HG03196 (cell line): ENCODE results near the gene IFRD2.

Experiments
- ATAC-seq: cut with Tn5 transposase; IDR thresholded peaks from one replicate; pipeline ENCODE4 v1.9.1; 2021; ENCODE audit not compliant: unreplicated experiment

Gene IFRD2

DNA sequence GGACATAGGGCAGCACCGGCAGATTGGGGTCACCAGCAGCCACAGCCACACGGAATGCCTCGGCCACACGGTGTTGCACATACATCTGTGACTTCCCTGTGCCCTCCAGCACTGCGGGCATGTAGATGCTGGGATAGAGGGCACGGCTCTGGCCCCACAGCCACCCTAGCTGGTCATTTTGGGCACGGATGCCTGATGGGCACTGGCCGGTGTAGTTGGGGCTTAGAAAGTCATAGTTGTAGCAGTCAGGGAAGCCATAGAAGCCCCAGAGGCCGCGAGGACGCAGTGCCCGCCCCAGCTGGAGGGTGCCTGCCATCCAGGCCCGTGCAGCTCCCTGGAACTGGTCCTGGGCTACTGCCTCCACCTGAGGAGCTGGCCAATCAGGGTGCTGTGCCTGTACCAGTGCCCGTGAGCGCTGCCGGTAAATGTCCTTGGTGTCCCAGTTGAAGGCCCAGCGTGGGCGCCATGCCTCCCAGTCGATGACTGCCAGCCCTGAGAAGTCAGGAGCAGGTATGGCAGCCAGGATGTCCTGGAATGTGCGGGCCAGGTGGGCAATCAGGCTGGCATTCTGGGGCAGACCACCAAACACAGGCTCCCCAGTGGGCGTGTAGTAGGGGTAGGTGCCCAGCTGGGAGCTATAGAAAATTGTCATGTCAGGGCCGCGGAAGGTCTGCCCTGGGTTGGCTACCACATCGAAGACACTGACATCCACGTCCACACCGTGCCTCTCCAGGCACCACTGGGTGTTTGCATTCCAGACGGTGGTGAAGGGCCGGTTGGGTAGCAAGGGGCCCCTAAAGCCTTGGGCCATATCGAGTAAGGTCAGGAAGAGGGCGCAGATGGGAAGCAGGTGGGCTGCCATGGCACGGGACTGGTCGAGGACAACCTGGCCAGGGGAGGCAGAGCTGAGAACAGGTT, 10.1 kb upstream of the IFRD2 start:
- no peak for ATAC-seq

DNA sequence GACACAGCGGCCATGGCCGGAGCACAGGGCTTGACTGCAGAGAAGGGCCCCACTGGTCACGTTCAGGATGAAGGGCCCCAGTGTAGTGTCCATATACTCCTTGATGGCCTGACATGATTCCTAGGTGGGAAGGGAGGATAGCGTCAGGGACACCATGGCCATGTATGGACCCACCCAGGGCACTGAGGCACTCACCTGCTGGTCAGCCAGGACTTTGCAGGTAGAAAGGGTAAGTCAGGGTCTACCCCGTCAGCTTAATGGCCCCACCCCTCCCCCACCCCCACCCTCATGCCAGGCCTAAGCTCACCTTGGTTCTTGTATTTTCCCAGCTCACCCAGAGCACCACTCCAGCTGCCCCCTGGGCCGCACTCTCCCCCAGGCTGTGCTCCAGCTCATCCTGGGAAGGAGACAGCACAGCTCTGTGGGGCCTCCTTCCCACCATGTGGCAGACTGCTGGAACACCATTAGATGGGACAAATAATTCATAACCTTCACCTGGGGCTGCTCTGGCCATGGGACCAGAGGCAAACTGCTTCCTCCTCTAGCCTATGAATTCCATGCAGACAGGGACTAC, 8.5 kb upstream of the IFRD2 start:
- no peak for ATAC-seq

DNA sequence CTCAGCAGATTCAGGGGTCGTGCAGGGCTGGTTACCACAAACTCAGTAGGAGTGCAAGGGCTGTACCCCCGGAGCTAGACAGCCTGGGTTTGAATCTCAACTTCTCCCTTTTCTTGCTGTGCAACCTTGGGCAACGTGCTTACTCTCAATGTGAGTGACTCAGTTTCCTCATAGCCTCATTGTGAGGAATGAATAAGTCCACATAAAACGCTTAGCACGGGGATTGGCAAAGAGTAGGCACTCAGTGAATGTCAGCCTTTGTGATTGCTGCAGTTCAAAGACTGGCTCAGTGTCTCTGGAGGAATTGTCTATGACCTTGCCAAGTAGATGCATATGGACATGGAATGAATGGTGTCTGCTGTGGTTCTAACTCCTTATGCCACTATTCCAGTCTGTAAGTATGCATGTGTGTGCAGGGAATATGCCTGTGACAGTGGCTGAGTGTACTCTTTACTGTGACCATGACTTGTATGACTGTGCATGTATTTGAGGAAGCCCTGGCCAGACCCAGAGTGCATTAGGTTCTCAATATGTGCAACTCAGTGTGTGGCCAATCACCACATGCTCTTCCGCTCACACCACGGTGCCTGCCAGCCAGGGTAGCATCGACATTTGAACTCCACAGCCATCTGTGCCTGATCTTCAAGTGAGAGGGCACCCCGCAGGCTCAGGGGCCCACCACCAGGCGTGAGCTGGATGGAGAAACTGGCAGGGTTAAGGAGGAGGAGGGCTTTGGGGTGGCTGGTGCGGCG, 7.9 kb upstream of the IFRD2 start:
- ATAC-seq = no peak

DNA sequence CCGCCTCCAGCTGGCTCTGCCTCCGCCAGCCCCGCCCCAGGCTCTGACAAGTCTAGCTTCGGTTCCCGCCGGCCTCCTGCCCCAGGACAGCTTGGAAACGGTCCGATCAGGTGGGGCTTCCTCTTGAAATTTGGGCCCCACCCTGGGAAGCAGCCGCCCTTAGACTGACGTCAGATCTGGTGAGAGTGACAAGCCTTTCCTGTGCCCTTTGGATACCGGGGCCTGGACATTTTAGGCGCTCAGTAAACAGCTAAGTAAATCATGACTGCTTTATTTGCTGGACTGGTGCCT, 7.4 kb upstream of the IFRD2 start:
- no peak for ATAC-seq

DNA sequence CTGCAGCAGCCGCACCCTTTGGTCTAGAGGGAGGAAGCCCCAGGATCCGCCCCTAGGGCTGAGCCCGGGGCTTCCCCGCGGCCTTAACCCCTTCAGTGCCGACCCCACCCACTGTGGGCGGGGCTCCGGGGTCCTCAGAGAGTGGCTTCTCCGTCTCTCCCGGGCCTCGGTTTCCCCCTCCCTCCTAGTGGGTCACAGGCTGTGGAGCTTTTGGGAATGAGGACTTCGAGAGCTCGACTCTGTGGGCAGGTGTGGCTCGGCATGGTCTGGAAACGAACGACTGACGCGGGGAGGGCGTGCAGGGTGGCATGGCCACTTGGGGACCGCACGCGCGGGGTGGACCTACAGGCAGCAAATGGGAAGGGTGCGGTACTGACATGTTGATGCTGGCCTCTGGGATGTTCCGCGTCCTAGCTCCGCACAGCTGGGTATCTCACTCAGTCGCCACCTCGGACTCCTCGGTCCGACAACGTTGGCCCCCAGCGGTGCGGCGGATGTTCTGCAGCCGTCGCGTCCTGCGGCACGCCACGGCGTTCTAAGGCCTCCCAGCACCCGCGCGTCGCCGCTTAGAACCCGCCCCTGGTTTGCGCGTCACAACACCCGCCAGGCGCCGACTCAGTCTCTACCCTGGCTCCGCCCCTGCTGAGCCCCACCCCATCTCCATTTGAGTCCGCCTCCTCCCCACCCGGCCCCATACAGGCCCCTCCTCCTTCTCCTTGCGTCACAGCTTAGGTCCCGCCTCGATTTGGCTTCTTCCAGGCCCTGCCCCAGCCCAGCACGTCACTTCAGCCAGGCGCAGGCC, 6.8 kb upstream of the IFRD2 start, which contains the start of the genes HYAL3 and NAA80:
Gene HYAL3 (minus strand): TSS at position 570 of the 802 bp plus-strand sequence. CDS start 3,803 bp downstream, outside the sequence.
Gene NAA80 (minus strand): TSS at position 570 of the 802 bp plus-strand sequence. CDS start 1,942 bp downstream, outside the sequence.
- ATAC-seq = peak; percentile 76

DNA sequence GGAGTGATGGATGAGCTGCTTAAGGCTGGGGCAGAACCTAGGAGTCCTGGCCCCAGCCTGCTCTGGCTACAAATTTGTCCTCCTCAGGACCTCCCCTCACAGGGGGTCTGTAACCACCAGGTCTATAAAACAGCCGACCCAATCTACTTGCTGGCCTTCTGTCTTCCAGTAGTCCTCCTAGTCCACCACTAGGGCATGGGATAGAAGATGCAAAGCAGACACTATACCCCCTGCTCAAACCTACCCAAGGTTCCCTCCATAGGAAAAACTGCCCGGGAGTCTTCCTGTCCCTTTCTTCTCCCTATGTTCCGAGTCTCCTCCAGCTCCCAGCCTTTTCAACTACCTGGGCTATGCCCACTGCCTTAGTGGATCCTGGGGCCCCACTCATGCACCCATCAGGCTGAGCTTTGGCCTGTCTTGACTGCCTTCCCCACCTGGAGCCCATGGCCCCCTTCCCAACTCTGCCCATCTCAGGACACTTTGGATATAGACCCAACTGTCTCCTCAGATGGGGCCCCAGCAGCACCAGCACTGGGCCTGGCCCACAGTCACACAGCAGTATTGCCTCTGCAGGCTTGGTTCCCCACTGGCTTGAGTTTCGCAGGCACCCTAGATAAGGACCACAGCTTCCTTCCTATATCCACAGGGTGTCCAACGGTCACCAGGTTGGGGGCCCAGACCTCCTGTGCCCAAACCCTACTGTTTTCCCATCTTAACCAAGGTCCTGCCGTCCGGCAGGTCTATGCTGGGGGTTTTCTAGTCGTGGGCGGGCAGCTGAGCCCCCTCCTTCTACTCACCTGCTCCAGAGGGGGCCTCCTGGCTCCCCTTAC, 5.9 kb upstream of the IFRD2 start:
- ATAC-seq = no peak

DNA sequence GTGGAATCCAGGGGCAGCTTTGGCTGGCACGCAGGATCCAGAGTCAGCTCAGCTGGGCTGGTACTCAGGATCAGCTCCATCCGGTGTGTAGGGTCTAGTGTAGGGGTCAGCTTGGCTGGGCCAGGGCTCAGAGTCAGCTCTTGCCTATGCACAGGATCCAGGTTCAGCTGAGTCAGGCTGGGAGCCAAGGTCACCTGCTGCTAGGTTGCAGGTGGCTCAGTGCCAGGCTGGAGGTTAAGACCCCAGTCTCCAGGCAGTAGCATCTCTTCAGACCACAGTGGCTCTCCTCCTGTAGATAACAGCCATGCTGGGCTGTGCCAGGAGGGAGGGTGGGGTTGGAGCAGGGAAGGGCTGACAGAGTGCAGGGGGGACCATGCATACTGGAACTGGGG, 5.2 kb upstream of the IFRD2 start:
- ATAC-seq = no peak

DNA sequence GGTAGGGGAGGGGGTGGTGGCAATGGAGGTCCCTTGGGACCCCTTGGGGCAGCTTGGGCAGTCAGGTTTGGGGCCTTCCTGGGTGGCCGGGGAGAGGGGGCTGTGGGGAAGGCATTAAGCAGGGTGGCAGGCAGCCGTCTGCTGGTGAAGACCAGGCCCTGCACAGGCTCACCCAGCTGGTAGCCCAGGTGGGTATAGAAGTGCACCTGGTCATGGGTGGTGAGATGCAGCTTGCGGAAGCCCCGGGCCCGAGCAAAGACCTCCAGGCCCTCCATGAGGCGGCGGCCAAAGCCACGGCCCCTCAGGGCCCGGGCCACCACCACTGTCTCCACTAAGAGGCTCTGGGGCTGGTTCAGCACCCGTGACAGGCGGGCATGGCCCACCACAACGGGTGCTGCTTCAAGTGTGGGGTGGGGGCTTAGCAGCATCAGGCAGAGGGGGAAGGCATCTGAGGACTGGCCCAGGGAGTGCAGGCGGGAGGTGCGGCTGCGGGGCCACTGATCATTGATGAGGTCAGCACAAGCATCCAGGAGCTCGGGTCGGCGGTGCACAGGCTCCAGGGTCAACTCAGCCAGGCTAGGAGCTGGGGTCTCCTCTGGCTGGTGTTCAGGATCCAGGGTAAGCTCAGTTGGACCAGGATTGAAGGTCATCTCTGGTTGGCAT, 4.6 kb upstream of the IFRD2 start:
- ATAC-seq = no peak

DNA sequence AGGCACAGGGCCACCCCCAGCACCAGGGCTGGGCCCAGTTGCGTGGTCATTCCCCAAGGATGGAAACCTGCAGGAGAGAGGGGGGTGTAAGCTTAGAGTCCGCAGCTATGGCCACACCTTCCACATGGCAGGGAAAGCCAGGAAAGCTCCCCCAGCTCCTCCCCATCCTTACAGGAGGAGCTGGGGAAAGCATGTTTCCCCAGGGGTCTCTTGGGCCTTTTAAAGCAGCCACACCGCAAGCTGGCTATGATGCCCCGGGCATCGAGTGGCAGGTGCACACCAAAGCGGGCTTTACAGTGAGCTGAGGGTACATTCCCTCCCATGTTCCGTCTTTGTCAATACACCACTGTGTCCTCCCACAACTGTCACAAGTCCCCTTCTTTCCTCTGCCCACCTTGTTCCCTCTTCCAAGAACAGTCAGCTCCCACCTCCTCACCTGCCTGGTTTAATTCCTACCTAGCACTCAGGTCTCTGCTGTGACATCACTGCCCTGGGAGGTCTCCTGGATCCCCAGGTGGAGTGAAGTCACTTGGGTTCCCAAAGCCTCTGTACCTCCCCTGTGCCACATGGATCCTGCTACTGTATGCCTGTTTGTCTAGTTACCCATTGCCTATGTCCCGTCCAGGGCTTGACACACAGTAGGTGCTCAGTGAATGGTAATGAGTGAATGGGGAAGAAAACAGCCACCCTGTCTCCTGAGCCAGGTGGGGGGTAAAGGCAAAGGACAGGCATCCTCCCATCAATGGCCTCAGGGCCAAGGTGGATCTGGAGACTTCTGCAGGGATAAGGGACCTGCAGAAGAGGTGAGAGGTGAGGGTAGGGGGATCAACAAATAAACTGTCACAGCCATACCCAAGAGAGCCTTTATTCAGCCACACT, 3.6 kb upstream of the IFRD2 start:
- no peak for ATAC-seq

DNA sequence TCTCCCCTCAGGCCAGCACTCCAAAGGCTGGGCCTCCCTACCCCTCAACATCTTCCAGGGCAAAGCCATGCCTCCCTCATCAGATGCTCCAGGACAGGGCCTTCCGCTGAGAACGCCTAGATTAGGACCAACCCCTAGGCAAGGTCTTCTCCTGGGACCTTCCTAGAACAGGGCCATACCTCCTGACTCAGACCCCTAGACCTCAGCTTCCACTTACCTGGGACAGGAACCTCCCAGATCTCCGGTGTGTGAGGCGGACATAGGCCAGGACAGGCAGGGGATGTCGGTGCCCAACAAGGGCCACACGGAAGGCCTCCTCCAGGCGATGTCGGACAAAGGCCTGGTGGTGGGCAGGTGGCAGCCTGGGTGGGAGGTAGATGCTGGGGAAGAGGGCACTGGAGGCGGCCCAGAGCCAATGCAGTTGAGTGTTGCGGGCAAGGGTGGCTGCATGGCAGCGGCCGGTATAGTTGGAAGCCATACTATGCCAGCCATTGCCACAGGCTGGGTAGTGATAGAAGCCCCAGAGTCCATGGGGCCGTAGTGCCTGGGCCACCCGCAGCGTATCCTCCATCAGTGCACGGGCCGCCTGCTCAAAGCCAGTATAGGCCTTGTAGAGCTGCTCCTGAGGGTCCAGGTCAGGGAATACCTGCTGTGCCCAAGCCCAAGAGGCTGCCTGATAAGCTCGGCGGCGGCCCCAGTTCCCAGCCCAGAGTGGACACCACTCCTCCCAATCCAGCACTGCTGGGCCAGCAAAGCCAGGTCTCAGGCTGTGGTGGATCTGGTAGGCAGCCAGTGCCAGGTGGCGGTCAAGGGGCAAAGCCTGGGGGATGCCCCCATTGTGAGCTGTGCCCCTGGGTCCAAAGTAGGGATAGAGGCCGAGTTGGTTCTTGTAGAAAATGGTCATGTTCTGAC, 2.5 kb upstream of the IFRD2 start:
- ATAC-seq = no peak

DNA sequence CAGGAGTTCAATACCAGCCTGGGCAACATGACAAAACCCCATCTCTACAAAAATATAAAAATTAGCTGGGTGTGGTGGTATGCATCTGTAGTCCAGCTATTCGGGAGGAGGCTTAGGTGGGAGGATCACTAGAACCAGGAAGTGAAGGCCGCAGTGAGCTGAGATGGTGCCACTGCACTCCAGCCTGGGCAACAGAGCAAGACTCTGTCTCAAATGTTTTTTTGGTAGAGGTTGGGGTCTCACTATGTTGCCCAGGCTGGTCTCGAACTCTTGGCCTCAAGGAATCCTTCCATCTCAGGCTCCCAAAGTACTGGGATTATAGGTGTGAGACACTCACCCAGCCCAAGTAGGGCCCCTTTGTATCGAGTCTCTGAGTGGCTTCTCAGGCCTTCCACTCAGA, 1.9 kb upstream of the IFRD2 start:
- ATAC-seq = no peak

DNA sequence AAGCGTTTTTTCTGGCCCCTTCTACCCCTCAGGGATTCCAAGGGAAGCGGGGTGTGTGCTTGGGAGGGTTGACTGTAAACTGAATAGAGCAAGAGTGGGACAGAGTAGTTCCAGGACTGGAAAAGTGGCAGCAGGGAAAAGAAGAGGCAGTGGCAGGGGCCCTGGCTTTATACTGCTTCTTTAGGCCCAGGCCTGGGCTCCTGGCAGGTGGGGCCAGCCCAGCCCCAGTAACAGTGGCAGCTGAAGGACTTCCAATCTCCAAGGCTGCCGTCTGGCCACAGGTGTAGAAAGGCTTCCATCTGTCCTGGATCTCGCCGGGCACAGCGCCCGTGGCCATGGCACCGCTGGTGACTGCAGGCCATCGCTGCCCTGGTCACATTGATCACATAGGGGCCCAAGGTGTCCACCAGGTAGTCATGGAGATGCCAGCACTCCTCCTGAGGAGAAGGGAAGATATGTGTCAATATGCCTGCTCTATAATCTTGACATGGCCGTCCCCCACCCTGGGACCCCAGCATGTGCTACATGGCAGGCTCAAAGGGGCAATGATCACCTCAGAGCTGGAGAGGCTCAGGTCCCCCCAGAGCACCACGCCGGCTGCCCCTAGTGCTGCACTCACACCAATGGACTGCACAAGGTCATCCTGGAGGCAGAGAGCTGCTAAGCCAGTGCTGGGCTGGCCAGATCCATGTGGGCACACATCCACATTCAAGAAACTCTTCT, 1.0 kb upstream of the IFRD2 start:
- no peak for ATAC-seq

DNA sequence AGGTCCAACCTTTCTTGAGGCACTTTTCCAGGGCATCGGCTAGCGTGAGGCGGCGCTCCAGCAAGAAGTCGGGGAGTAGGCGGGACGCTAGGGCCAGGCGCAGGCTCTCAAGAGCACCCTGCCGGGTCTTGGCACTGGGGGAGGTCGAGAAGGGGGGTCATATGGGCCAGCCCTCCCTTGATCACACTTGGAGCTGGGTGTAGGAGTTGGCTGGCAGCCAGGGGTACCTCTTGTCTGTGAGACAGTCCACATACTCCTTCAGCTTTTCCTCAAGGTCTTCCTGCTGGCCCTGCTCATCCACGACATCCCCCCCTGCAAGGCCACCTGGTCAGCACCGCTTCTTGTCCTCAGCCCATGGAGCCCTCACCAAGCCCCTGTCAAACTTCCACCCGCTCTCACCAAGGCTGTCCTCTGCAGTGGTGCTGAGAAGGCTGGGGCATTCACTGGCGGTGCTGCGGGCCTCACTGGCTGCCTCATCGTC, 2.0 kb downstream of the IFRD2 start:
- no peak for ATAC-seq

DNA sequence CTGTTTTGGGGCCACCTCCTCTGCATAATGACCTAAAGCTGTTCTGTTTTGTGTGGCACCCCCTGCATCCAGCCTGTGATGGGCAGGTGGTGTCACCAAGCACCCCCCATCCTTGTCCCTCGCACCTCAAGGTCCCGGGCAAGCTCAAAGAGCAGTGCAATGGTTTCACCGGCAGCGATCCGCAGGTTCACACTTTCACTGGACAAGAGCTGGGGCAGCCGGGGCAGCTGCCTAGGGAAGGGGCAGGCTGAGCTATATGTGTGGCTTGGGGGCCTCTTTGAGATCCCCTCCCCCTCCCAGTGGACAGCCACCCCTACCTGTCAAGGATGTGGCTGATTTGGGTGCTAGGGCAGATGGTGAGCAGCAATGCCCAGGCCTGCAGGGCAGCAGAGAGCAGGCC, 3.1 kb downstream of the IFRD2 start:
- ATAC-seq = no peak

DNA sequence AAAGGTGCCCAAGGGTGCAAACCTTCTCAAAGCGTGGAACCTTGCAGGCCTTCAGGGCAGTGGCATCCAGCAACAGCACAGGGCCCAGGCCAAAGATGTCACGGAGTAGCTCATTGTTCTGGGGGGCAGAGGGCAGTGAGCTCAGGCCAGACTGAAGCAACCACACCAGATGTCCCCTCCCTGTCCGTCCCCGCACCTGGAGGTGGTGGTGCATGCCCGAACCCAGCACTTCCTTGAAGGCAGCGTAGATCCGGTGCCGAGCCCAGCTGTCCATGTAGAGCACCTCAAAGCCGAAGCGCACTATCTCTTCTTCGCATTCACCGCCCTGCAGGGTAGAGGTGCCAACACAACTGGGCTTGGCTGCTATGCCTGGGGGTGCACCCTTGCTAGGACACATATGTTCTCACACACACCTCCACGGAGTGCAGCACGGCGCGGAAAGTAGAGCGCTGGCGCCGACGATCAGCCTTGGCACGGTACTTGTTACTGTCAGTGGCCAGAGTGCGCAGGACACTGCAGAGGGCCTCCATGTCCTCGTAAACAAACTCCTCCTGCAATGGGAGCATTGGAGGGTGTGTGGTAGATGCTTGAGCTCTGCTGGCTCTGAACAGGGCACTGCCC, 3.7 kb downstream of the IFRD2 start:
- ATAC-seq = no peak

DNA sequence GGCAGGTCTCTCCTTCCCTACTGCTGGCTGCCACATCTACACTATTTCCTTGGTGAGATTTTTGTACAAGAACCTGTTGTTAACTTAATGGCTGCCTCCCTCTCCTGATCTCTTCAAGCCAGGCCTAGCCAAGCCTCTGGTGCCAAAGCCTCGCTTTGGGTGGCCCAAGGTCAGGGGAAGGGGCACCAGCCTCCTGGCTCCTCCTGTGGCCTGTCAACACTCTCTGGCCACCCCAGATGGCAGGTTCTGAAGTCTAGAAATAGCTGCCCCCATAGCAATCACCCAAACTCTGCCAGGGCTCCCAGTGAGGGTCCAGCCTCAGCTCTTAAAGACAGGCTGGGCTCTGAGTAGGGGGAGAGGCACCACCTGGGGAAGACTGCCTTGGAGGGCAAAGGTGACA, 5.0 kb downstream of the IFRD2 start:
- no peak for ATAC-seq
